Keratinocyte (primary cell): ENCODE measurements around the gene THBS4. TPM values are rescaled to one million over a fixed set of nuclear protein-coding genes. Genes with fewer than 3 reads are reported as not detected.

Experiments
- DNase-seq: peaks from one replicate; pipeline ENCODE4 v3.0.0-alpha.2; 2011; ENCODE audit warnings: low read depth, missing footprints, low spot score
- FAIRE-seq: peaks from 2 replicates; lab custom pipeline; 2011; peaks lifted over from hg19 to GRCh38; lab: Jason Lieb, UNC
- H2AFZ ChIP-seq: 2 replicates; pipeline ENCODE4 v1.6.0; 2012; ENCODE audit warnings: low read length, control low read depth, inconsistent platforms; ENCODE audit not compliant: control insufficient read depth
- H3K27ac ChIP-seq: 2 replicates; pipeline ENCODE4 v1.5.1; 2011; ENCODE audit warnings: low read length; ENCODE audit not compliant: control insufficient read depth, insufficient read depth
- H3K27me3 ChIP-seq: 3 replicates; pipeline ENCODE4 v1.6.0; 2011; ENCODE audit warnings: low read length; ENCODE audit not compliant: control insufficient read depth, insufficient read depth; ENCODE audit errors: extremely low read depth
- H3K36me3 ChIP-seq, 2 experiments: 2 replicates in 1 of 2; 3 replicates in 1 of 2; pipeline ENCODE4 v1.5.1; 2011; ENCODE audit warnings: low read length in 2 of 2, mild to moderate bottlenecking in 1 of 2; ENCODE audit not compliant: control insufficient read depth in 2 of 2, insufficient read depth in 2 of 2; ENCODE audit errors: extremely low read depth in 1 of 2
- H3K4me1 ChIP-seq: 3 replicates; pipeline ENCODE4 v1.5.1; 2011; ENCODE audit warnings: low read length; ENCODE audit not compliant: control insufficient read depth, insufficient read depth; ENCODE audit errors: extremely low read depth
- H3K4me2 ChIP-seq: 3 replicates; pipeline ENCODE4 v1.6.0; 2011; ENCODE audit warnings: low read depth, low read length; ENCODE audit not compliant: control insufficient read depth, insufficient read depth; ENCODE audit errors: extremely low read depth
- H3K4me3 ChIP-seq, 3 experiments: fragments of 200-600 bp in 1 of 3; sonication (generic) in 1 of 3; 2 replicates in 2 of 3; 3 replicates in 1 of 3; pipeline ENCODE4 v1.5.1; 2011 to 2016; ENCODE audit warnings: low read length in 3 of 3, mild to moderate bottlenecking in 3 of 3, control low read depth in 2 of 3, inconsistent platforms in 1 of 3, low read depth in 1 of 3, mixed read lengths in 1 of 3, mixed run types in 1 of 3, moderate library complexity in 1 of 3; ENCODE audit not compliant: control insufficient read depth in 2 of 3, insufficient read depth in 2 of 3; ENCODE audit errors: extremely low read depth in 1 of 3
- H3K79me2 ChIP-seq: 2 replicates; pipeline ENCODE4 v1.6.0; 2012; ENCODE audit warnings: low read length; ENCODE audit not compliant: control insufficient read depth, insufficient read depth
- H3K9ac ChIP-seq: 3 replicates; pipeline ENCODE4 v1.6.0; 2011; ENCODE audit warnings: low read length; ENCODE audit not compliant: control insufficient read depth, insufficient read depth; ENCODE audit errors: extremely low read depth
- H3K9me1 ChIP-seq: 3 replicates; pipeline ENCODE4 v1.6.0; 2011; ENCODE audit warnings: low read length; ENCODE audit not compliant: control insufficient read depth, insufficient read depth; ENCODE audit errors: extremely low read depth
- H3K9me3 ChIP-seq: 2 replicates; pipeline ENCODE4 v1.5.1; 2012; ENCODE audit warnings: low read depth, low read length; ENCODE audit not compliant: control insufficient read depth
- H4K20me1 ChIP-seq: 3 replicates; pipeline ENCODE4 v1.6.0; 2011; ENCODE audit warnings: low read length; ENCODE audit not compliant: control insufficient read depth, insufficient read depth; ENCODE audit errors: extremely low read depth
- CTCF ChIP-seq, 3 experiments: IDR thresholded peaks in 1 of 3; conservative IDR thresholded peaks in 1 of 3; optimal IDR thresholded peaks in 1 of 3; 2 replicates in 2 of 3; 3 replicates in 1 of 3; pipeline versions ENCODE3 to v1.5.1; 2011; ENCODE audit warnings: low read length in 3 of 3, mild to moderate bottlenecking in 3 of 3, moderate library complexity in 2 of 3, control low read depth in 1 of 3, inconsistent platforms in 1 of 3; ENCODE audit not compliant: insufficient read depth in 2 of 3; ENCODE audit errors: extremely low read depth in 1 of 3
- EZH2 ChIP-seq: IDR thresholded peaks from one replicate; pipeline ENCODE4 v1.6.1; 2012; ENCODE audit warnings: inconsistent platforms, mild to moderate bottlenecking, low read length, moderate library complexity
- dilution Hi-C: fragments of 300-500 bp; cut with MboI; formaldehyde crosslinking; loops from one replicate; pipeline ENCODE4 v1.7.0; 2020; ENCODE audit warnings: low sequenced_read_pairs; ENCODE audit not compliant: extremely low pct_ligation_motif_present
- polyA minus RNA-seq, 3 experiments: library from RNA; depleted of rRNA, polyadenylated mRNA; stranded (reverse); fragments of >200 nt; gene quantifications; 1 replicate in 1 of 3; 2 replicates in 1 of 3; 3 replicates in 1 of 3; pipeline ENCODE4 v1.2.3, GENCODE V29; 2011
- polyA plus RNA-seq, 5 experiments: library from polyadenylated mRNA; depleted of rRNA in 3 of 5; stranded (reverse) in 3 of 5; stranded (forward) in 1 of 5; unstranded in 1 of 5; fragments of >200 nt; gene quantifications; 1 replicate in 1 of 5; 2 replicates in 3 of 5; 3 replicates in 1 of 5; pipeline versions ENCODE4 v1.2.1 to v1.2.3, GENCODE V29; 2011 to 2012; ENCODE audit warnings: missing spikeins in 2 of 5, low read depth in 1 of 5, low replicate concordance in 1 of 5

The THBS4 gene
- polyA plus RNA-seq (0.27 to 0.47 TPM (median 0.46 TPM) in 3 replicates), polyA minus RNA-seq (0.66 to 0.92 TPM in 2 of 3 replicates, not detected in the other)
- polyA plus RNA-seq (2011; ENCODE audit: low read depth): 0.32 TPM
- polyA plus RNA-seq (2011; cell fraction: cytosol; rRNA removed): 0.26 and 0.50 TPM in 2 replicates
- polyA plus RNA-seq (2011; cell fraction: nucleus; rRNA removed): 0.57 and 1.4 TPM in 2 replicates
- 0.13 and 0.31 TPM in 2 replicates for polyA plus RNA-seq (2012; ENCODE audit: low replicate concordance)
- polyA minus RNA-seq (2011; cell fraction: cytosol; rRNA and poly(A)+ RNA removed): not detected
- 0.85 TPM in 1 of 2 replicates, not detected in the other for polyA minus RNA-seq (2011; cell fraction: nucleus; rRNA and poly(A)+ RNA removed)

- DNase-seq (no peak), FAIRE-seq (no peak)
- Histone ChIP-seq H4K20me1 (no peaks in the 10 kb centered on the region), H3K4me2 (no peak within 1 kb of the TSS), H2AFZ (no peak within 1 kb of the TSS), H3K9ac (no peak within 1 kb of the TSS), H3K27me3 (peaks cover 48% of the 10 kb centered on the region), H3K4me1 (no peaks in the 10 kb centered on the region), H3K27ac (no peak within 1 kb of the TSS), H3K4me3 (no peak within 1 kb of the TSS), H3K79me2 (no peaks in the 10 kb centered on the region), H3K36me3 (no peaks in the 10 kb centered on the region), H3K9me1 (no peaks in the 10 kb centered on the region), H3K9me3 (no peaks in the 10 kb centered on the region)
- TF ChIP-seq EZH2 (peak; percentile 97), CTCF (optimal IDR thresholded peaks at IDR 0.05 in 1 of 3, IDR thresholded peaks at IDR 0.05 in 1 of 3, conservative IDR thresholded peaks at IDR 0.05 in 1 of 3; ENCODE audit: extremely low read depth in 1 of 3, insufficient read depth in 2 of 3, low read length in 3 of 3) (no peak)
- dilution Hi-C loops: no loop called here
Observed at GRCh38 chr5:80034962-80035821, at the start of gene THBS4. Gene THBS4 (plus strand): TSS chr5:80035348. CDS start chr5:80035538, 190 bp downstream.

- TF ChIP-seq EZH2: no peak
- no peak for TF ChIP-seq CTCF (optimal IDR thresholded peaks at IDR 0.05 in 1 of 3, IDR thresholded peaks at IDR 0.05 in 1 of 3, conservative IDR thresholded peaks at IDR 0.05 in 1 of 3; ENCODE audit: extremely low read depth in 1 of 3, insufficient read depth in 2 of 3, low read length in 3 of 3)
- Histone ChIP-seq H2AFZ (no peak overlapping the region), H3K4me2 (no peak overlapping the region), H3K9me1 (no peaks in the 10 kb centered on the region), H3K4me1 (peaks cover 6% of the 10 kb centered on the region), H3K9me3 (no peaks in the 10 kb centered on the region), H3K36me3 (peaks cover 4 to 11% of the 10 kb centered on the region in 2 experiments), H3K4me3 (no peak overlapping the region), H3K27ac (no peak overlapping the region), H3K9ac (no peak overlapping the region), H3K79me2 (peaks cover 8% of the 10 kb centered on the region), H4K20me1 (no peaks in the 10 kb centered on the region), H3K27me3 (no peaks in the 10 kb centered on the region)
- dilution Hi-C loops: no loop called here
- DNase-seq (no peak), FAIRE-seq (no peak)
Observed at GRCh38 chr5:79986260-79986659, 48.9 kb upstream of the THBS4 start.
